Stromal cell of bone marrow (primary cell): ENCODE measurements around the gene ZKSCAN4.

ENCODE experiments used
- DNase-seq: peaks from one replicate; pipeline ENCODE4 v3.0.0-alpha.2; 2012; ENCODE audit warnings: low read depth

ZKSCAN4 gene

DNA sequence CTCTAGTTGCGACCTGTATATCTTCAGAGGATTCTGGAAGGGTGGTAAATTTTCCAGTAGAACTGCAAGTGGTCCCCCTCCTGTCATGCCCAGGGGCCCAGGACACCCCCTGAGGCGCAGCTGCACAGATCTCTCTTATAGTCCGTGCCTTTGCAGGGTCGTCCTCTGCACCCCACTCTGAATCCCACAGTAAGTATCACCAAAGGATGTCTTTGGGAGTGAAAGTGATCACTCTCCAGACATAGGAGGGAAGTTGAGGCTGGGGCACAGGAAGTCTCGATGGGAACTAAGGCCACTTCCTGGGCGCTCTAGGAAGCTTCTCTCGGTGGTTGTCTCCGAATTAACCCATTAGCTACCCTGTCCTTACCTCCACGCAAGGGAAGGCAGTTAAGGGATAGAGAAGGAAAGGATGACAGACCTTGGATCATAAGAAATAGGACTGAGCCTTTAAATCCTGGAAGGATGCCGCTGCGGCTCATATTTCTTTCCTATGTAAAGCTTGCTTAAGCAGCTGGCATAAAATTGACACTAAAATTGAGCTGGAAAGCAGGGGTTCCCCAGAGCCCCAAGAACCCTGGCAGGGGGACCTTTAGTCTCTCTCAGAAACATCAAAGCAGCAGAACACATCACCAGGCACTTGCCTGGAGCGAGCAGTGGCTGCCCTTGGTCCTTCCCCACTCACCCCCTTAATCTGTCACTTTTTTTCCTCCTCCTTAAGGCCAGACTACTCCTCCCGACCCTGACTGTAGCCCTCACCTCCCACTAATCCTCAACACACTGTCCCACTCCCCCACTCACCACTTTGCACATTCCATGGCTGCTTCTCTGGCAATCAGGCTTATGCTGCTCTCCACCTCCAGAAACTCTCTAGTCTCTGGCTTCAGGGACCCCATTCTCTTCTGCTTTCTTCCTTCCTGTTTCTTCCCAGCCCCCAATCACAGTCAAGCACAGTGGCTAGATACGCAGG is at the start of gene ZKSCAN4:
ZKSCAN4 (minus strand) TSS at position 261 of the 967 bp plus-strand sequence. CDS start 289 bp downstream, outside the sequence.
- peak; percentile 84 for DNase-seq

DNA sequence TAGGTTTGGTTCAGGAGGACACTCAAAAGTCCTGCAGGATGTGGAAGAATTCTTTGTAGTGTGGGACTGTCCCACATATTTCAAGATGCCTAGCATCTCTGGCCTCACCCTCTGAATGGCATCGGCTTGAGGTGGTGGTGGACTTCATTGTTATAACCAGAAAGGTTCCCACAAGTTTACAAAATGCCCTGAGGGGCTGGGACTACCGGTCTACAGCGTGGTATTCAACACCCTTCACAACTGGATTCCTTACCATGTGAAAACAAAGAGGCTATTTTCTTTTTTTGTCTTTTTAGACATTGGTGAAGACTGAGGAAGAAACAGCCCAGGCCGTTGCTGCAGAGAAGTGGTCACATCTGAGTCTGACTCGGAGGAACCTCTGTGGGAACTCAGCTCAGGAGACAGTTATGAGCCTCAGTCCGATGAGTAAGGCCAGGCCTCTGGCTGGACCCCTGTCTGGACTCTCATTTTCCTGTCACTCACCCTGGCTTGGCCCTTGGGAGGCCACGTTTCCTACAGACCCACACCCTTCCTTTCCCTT is 44.5 kb upstream of the ZKSCAN4 start:
- DNase-seq = no peak

DNA sequence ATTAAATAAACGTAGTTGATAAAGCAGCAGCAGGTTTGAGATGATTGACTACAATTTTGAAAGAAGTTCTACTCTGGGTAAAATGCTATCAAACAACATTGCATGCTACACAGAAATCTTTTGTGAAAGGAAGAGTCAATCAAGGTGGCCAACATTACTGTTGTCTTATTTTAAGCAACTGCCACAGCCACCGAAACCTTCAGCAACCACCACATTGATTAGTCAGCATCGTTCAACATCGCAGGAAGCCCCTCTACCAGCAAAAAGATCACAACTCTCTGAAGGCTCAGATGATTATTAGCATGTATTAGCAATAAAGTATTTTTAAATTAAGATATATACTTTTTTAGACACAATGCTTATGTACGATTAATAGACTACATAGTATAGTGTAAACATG is 43.3 kb upstream of the ZKSCAN4 start:
- no peak for DNase-seq

DNA sequence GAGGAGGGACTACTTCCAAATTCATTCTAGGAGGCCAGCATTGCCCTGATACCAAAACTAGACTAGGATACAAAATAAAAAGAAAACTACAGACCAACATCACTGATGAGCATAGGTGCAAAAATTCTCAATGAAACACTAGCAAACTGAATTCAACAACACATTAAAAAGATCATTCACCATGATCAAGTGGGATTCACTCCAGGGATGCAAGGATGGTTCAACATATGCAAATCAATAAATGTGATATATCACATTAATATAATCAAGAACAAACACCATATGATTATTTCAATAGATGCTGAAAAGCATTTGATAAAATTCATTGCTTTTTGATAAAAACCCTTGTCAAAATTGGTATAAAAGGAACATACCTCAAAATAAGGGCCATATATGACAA is 39.5 kb upstream of the ZKSCAN4 start:
- no peak for DNase-seq

DNA sequence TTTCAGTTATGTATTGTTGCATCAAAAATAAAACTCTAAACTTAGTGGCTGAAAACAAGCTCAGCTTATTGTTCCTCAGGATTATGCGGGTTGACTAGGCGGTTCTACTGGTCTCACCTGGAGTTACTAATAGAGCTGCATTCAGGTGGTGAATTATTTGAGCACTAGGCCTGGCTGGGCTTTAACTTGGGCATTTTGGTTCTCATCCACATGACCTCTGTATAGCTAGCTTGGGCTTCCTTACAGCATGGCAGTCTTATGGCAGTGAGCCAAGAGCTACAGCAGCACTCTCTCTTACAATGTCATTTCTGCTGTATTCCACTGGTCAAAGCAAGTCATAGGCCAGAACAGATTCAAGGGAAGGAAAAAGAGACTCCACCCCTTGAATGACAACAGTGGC is 30.9 kb upstream of the ZKSCAN4 start:
- no peak for DNase-seq

DNA sequence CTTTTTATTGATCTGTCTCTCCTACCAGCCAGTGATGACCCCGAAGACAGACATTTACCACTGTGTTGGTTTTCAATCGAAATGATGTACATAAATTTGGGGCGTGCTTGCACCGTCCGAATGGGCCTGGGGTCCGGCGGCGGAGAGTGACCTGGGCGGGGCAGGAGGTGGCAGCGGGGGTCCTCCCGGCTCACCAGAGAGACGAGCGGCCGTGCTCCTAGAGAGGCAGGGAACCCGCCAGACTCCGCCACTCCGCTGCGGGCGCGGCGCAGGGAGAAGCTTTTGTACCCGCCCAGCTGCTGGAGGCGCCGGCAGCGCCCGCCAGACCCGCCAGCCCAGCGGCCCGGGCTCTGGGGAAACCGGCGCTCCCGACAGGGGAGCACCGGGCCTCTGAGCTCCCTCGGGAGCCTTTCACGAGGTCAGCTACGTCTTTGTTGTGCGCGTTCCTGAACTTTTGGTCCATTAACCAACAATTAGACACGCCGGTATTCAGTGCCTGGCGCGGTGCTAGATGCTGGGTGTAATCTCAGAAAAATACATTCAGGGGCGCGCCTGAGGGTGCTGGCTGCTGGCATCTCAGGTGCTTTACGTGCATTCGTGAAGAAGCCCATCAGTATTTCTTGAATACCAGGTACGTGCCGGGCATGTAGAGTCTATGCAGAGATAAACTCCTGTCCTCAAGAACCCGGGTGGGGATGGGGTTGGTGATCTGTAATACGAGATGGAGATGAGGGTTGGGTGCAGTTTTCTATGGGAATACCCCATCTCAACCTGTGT is 29.4 kb upstream of the ZKSCAN4 start, which contains the start of gene PGBD1:
PGBD1 (plus strand) TSS at position 285 of the 777 bp plus-strand sequence. CDS start 2,242 bp downstream, outside the sequence.
- DNase-seq = peak; percentile 40

DNA sequence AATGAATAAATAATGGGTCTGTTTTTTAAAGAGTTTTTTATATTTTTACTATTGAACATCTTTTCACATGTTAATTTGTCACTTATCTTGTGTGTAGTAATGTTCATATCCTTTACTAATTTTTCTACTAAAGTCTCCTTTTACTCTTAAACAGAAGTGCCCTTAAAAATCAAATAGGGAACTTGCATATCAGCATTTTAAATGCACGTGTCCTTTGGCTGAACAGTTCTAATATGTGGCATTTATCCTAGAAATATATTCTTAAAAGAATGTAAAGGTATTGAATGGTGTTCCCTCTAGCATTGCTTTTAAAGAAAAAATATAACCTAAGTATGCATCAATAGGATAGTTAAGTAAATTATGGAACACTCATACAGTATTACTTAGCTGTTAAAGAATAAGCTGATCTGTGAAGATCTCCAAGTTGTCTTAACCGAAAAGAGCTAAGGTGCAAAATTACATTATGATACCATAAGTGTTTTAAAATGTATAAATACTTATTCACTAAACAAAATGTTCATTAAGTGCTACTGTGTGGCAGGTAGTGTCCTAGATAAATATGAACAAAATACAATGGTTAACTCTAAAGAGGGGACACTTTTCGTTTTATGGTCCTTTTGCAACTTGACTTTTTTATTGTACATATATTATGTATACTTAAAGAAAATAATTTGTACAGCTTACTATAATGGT is 28.7 kb upstream of the ZKSCAN4 start:
- DNase-seq = no peak

DNA sequence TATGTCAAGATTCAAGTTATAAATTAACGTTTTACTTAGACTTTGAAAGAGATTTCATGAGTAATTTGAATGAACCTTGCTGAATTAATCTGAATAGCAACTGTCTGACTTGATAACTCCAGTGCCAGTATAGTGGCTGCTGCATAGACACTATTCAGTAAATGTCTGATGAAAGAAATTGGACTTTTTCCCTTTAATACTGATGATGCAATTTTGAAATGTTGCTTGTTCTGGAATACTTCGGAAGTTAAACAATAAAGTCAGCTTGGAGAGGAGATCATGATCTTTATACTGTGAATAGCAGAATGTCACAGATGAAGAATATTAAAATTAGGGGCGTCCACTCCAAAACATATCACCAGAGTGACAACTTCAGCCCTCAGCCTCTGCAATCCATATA is 25.7 kb upstream of the ZKSCAN4 start:
- DNase-seq = no peak

DNA sequence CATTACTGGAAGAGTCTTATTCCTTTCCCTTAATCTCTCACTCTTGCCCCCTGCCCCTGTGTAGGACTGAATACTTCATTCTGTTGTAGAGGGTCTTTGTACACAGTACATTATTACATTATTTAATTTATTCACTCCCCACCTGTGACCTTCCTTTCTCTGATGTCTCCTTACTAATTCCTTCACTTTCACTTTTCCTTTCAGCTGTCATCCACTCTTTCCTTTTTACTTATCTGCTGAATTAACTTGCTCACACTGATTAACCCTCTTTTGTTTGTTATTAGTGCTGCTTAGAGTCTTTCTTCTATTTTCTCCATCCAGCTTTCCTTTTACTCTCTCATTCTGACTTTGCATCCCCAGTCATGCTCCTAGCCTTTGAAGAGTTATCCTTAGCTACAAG is 22.8 kb upstream of the ZKSCAN4 start:
- DNase-seq = no peak

DNA sequence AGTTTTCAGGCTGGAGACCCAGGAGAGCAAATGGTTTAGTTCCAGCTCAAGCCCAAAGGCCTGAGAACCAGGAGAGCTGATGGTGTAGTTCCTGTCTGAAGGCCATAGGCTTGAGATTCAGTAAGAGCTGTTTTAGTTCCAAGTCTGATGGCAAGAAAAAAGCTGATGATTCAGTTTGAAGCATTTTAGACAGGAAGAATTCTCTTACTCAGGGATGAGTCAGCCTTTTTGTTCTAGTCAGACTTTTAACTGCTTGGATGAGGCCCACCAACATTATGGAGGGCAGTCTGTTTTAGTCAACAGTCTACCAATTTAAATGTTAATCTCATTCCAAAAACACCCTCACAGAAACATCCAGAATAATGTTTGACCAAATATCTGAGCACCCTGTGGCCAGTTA is 17.4 kb upstream of the ZKSCAN4 start:
- DNase-seq = peak; percentile 92

DNA sequence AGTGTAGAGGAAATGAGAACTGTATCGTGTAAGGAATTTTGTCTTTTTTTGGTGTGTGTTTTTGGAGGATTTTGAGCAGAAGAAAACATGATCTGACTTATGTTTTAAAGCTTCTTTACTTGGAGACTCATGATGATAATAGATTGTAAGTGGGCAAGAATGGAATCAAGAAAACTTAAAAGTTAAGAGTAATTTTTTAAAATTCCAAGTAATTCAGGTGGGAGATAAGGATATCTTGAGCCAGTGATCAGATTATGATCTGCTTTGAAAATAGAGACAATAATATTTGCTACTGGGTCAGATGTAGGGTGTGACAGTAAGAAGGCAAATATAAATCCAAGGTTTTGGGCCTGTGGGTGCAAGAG is 15.6 kb upstream of the ZKSCAN4 start:
- DNase-seq = no peak

DNA sequence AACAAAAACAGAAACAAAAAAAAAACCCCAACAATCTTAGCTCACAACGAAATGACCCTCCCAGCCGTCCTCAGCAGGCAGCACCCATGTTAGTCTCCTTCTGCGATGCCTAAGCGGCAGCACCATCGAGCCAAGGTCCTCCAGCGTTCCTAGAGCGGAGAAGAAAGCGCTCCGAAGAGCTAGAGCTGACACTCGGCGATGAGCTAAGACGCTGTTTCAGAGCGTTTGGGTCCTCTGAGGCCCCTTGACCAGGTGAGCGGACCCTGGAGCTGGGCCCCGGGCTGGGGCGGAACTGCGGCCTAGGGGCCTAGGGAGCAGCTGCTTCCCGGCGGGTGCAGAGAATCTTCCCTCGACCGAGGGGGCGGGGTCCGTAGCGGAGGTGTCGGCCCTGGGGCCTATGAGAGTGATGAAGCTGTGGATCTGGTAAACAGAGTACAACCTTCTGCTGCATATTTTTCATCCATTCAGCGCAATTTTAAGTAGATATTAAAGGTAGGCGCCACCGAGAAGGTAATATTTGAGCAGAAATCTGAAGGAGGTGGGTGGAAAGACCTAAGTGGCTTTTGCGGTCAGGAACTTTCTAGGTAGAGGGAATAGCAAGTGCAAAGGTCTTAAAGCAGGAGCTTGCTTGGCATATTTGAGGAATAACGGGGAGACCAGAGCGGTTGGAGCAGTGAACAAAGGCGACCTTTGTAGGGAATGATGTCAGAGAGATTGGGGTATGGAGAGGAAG is 15.1 kb upstream of the ZKSCAN4 start, which contains the start of gene ZSCAN26:
ZSCAN26 (plus strand) TSS at position 182 of the 733 bp plus-strand sequence. CDS start 4,777 bp downstream, outside the sequence.
- peak; percentile 78 for DNase-seq

DNA sequence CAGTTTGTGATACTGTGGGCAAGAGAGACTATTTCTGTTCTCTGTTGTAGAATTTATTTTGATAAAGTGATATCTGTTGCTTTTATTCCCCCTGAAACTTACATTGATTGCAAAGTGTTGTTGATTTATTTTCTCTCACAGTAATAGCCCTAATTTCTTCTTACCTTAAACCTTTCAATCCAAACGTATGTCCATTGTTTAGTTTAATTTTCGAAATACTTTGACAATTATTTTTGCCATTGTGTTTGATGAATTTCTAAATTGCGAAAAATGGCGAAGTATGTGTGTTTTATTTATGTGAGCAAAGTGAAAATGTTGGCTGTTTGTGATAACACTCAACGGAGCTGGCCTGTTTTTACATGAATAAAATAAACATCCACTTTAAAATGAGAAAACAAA is 14.5 kb upstream of the ZKSCAN4 start:
- DNase-seq = no peak

DNA sequence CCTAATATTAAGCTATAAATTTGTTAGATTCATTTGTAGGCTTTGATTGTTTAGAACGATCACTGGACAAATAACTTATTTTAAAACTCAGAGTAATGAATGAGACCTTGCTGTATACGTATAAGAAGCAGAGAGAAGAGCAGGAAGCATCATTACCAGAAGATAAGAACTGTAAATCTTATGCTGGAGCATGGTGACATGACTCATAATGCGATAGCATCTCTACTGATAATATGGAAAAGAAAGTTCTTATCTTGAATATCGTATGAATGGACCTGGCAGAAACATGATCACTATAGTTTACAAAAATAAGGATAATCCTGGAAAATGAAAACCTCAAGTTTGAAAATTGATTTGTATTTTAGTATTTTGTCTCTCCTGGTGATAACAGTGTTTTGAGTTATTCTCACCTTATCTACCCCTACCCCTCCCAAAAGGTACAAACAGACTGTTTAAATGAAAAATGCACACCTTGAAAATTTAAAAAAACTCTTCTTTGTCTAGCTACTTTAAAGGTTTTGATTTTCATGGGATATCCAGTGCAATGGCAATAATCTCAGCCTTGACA is 12.8 kb upstream of the ZKSCAN4 start:
- DNase-seq = no peak

DNA sequence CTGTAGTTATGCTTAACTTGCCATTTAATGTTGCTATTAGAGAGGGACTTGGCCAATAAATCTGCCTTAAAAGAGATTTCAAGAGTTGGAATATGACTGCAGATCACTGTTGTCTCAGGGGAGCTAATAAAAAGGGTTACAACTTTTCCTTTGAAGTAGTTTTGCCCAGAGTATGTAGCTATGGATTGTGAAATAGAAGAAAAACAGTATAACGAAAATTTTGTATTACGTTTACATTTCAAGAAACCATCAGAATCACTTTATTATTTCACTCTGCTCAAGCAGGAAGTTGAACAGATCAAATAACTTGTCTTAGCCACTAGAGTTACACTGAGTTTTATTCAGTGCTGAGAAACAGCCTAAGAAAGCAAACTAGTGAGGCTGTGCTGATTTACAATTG is 11.9 kb upstream of the ZKSCAN4 start:
- no peak for DNase-seq

DNA sequence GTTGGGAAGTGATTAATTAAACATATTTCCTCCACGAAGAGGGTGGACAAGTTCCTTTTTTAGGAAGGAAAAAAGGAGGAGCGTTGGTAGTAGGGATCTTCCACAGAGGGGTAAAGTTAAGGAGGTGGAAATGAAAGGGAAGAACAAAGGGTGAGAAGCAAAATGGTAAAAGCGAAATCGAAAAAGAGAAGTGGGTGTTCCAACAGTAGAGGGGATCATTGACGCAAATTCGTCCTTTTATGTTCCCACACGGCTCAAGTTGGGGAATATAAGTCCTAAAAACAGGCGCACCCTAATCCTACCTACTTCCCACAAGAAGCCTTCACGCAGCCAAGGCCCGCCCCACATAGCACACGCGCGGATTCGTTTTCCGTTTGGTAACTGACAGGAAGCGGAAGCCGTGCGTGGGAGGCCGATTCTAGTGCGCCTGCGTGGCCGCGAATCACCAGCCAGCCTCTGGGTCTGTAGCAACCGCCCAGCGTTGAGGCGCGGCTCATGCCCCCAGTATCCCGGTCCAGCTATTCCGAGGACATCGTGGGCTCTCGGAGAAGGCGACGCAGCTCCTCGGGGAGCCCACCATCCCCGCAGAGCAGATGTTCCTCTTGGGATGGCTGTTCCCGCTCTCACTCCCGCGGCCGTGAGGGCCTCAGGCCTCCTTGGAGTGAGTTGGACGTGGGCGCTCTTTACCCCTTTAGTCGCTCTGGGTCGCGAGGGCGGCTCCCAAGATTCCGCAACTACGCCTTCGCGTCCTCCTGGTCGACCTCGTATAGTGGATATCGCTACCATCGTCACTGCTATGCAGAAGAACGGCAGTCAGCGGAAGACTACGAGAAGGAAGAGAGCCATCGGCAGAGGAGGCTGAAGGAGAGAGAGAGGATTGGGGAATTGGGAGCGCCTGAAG is 7.1 kb upstream of the ZKSCAN4 start, which contains the start of gene NKAPL:
NKAPL (plus strand) TSS at position 421 of the 901 bp plus-strand sequence; CDS start at position 496, 75 bp downstream.
- peak; percentile 50 for DNase-seq

DNA sequence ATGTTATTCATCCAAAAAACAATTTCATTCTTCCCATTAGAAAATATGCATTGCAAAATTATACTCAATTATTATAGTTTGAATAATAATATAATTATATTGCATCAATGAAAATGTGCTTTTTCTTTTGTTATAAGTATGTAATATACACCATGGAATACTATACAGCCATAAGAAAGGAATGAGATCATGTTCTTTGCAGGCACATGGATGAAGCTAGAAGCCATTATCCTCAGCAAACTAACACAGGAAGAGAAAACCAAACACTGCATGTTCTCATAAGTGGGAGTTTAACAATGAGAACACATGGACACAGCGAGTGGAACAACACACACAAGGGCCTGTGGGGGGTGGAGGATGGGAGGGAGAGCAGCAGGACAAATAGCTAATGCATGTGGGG is 5.0 kb upstream of the ZKSCAN4 start:
- DNase-seq = no peak

DNA sequence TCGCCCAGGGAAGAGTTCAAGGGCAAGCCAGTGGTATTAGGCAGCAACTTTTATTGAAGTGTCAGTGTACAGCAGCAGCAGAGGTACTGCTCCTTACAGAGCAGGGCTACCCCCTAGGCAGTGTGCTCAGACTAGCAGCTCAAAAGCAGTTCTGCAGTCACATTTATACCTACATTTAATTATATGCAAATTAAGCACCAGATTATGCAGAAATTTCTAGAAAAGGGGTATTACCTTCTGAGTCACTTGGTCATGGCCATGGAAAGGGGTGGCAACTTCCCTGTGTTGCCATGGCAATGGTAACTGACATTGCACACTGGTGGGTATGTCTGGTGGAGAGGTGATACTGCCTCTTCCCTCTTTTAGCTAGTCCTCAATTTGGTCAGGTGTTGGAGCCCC is 2.1 kb upstream of the ZKSCAN4 start:
- no peak for DNase-seq

DNA sequence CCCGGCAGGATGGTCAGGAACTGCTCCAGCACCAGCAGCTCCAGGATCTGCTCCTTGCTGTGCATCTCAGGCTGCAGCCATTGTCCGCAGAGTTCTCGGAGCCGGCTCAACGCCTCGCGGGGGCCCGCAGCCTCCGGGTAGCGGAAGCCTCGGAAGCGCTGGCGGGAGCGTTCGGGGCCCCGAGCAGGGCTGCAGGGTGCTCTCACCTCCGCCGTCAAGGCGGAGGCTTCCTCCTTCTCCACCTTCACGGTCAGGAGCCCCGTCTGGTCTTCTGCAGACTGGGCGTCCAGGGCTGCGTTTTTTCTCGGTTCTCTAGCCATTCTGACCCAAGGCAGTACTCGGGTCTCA is 434 bp downstream of the ZKSCAN4 start:
- DNase-seq = no peak

DNA sequence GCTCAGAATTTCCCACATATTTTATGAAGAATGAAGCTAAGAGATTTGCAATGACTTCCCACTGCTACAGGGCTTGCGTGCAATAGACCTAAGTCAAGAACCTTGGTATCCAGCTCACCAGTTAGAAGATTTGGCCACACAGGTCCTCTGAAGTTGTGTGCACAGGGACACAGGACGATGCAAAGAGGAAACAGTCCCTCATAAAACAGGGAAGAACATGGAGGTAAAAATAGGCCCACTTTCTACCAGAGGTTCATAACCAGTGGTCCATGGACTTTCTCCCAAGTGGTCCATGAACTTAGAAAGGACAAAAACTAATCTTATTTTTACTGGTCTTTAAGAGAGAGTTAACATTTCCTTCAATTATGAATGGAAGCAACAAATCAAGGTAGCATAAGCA is 1.3 kb downstream of the ZKSCAN4 start:
- DNase-seq = no peak
